Vagina (tissue), 2 donors: ENCODE results near the gene VWDE. TPM values are rescaled to one million over a fixed set of nuclear protein-coding genes. Genes with fewer than 3 reads are reported as not detected.

Source experiments
- DNase-seq, 2 donors: peaks; one replicate each; pipeline ENCODE4 v3.0.0-alpha.2; 2017; ENCODE audit errors: extremely low spot score in 2 of 2
- H3K27ac ChIP-seq: fragments of 200-600 bp; sonication (generic); one replicate; pipeline ENCODE4 v1.5.1; 2019
- H3K27me3 ChIP-seq: fragments of 200-600 bp; sonication (generic); one replicate; pipeline ENCODE4 v1.5.1; 2019
- H3K36me3 ChIP-seq, 2 donors: fragments of 200-600 bp; sonication (generic); one replicate each; pipeline ENCODE4 v1.5.1; 2017 to 2019
- H3K4me1 ChIP-seq: fragments of 200-600 bp; sonication (generic); one replicate; pipeline ENCODE4 v1.5.1; 2019
- H3K4me3 ChIP-seq, 2 donors: fragments of 200-600 bp; sonication (generic); 1 replicate in 1 of 2; 2 replicates in 1 of 2; pipeline ENCODE4 v1.5.1; 2016 to 2019
- H3K9me3 ChIP-seq: fragments of 200-600 bp; sonication (generic); one replicate; pipeline ENCODE4 v1.5.1; 2019
- CTCF ChIP-seq, 3 experiments: fragments of 450-650 bp in 2 of 3; fragments of 200-600 bp in 1 of 3; sonication (generic) in 1 of 3; IDR thresholded peaks; one replicate each; pipeline ENCODE4 v1.5.1; 2017 to 2019; ENCODE audit warnings: antibody characterized with exemption in 3 of 3, mild to moderate bottlenecking in 2 of 3, moderate library complexity in 2 of 3
- POLR2A ChIP-seq, 2 donors: fragments of 450-650 bp; IDR thresholded peaks; one replicate each; pipeline ENCODE4 v1.6.1; 2017; ENCODE audit warnings: antibody characterized with exemption in 2 of 2, mild to moderate bottlenecking in 2 of 2, moderate library complexity in 2 of 2
- POLR2AphosphoS5 ChIP-seq, 2 donors: sonication (generic); formaldehyde crosslinking; IDR thresholded peaks; one replicate each; pipeline ENCODE4 v1.9.0; 2017; ENCODE audit warnings: antibody characterized with exemption in 2 of 2, mild to moderate bottlenecking in 2 of 2, low read depth in 1 of 2; ENCODE audit not compliant: insufficient read depth in 1 of 2
- intact Hi-C: fragments of 100-400 bp; cut with DNase I; formaldehyde crosslinking; loops from one replicate; pipeline ENCODE4 v1.15.1; 2023
- total RNA-seq: library from RNA; depleted of rRNA; stranded (reverse); fragments of >200 nt; gene quantifications from one replicate; pipeline ENCODE4 v1.2.3, GENCODE V29; 2016

Gene VWDE
- total RNA-seq, 1 donor from 2014 or later, result 2.9 TPM

DNA sequence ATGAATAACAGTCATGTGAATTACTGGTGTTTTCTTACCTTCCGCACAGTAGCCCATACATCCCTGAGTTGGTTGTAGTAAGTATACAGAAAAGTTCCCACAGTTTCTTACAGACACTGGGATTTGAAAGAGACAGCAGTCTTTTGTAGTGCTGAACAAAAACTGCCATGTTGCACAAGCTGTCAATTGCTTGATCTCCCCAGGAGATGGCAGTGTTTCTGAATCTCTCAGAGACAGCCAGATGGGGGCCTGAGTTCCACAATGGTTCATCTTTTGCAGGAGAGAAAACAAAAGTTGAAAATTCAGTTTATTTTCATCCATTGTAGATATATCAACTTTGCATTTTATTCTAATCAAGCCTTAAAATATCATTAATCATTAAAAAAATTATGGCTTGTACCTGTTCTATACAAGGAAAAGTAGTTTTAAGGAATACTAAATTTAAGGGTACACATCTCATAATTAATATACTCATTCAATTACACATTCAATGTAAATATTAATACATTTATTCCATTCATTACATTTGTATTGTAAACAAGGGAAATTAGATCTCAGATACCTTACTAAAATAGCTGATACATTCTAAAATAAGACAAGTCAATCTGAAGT is 14.5 kb downstream of the VWDE start:
- TF ChIP-seq CTCF (IDR thresholded peaks at IDR 0.05) (peak in 1 of 3 experiments; percentile 28), POLR2AphosphoS5 (IDR thresholded peaks at IDR 0.05; ENCODE audit: insufficient read depth in 1 of 2, low read depth in 1 of 2) (no peak)
- Histone ChIP-seq H3K27ac (no peak overlapping the region), H3K27me3 (no peaks in the 10 kb centered on the region), H3K4me1 (no peaks in the 10 kb centered on the region), H3K9me3 (no peaks in the 10 kb centered on the region), H3K4me3 (no peak overlapping the region), H3K36me3 (no peaks in the 10 kb centered on the region)
- DNase-seq, result no peak
- intact Hi-C loops, result no loop called here

GRCh38 chr7:12386313-12386740 is 17.3 kb downstream of the VWDE start:
- no peaks in the 10 kb centered on the region for H3K4me1 ChIP-seq
- no peak for DNase-seq
- no peak overlapping the region for H3K4me3 ChIP-seq
- no peaks in the 10 kb centered on the region for H3K9me3 ChIP-seq
- H3K27me3 ChIP-seq, result no peaks in the 10 kb centered on the region
- TF ChIP-seq POLR2A (IDR thresholded peaks at IDR 0.05), result no peak
- no peak for TF ChIP-seq POLR2AphosphoS5 (IDR thresholded peaks at IDR 0.05; ENCODE audit: insufficient read depth in 1 of 2, low read depth in 1 of 2)
- TF ChIP-seq CTCF (IDR thresholded peaks at IDR 0.05), result no peak
- intact Hi-C loops, result no loop called here
- no peak overlapping the region for H3K27ac ChIP-seq
- no peaks in the 10 kb centered on the region for H3K36me3 ChIP-seq

DNA sequence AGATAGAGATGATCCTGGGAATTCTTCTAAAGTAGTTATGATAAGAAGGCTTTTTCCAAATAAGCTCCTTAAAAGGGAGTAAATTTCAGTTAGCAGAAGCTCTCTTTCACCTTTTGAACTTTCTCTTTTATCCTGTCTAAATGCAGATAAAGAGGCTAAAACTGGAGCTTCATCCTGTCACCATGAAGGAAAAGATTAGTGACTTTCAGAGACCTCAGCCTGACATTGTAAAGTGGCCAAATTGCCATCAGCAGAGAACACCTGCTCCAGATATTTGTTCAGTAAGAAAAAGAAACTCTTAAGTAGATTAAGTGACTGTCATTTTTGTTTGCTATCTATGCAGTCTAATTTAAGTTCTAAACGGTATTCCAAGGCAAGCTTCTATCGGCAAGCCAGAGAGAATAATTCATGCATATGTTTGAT is 18.3 kb downstream of the VWDE start:
- Histone ChIP-seq H3K4me1 (no peaks in the 10 kb centered on the region), H3K27me3 (no peaks in the 10 kb centered on the region), H3K9me3 (no peaks in the 10 kb centered on the region), H3K27ac (no peak overlapping the region), H3K4me3 (no peak overlapping the region), H3K36me3 (no peaks in the 10 kb centered on the region)
- no peak for DNase-seq
- TF ChIP-seq POLR2AphosphoS5 (IDR thresholded peaks at IDR 0.05; ENCODE audit: insufficient read depth in 1 of 2, low read depth in 1 of 2) (no peak), POLR2A (IDR thresholded peaks at IDR 0.05) (no peak), CTCF (IDR thresholded peaks at IDR 0.05) (no peak)
- intact Hi-C loops, result no loop called here

DNA sequence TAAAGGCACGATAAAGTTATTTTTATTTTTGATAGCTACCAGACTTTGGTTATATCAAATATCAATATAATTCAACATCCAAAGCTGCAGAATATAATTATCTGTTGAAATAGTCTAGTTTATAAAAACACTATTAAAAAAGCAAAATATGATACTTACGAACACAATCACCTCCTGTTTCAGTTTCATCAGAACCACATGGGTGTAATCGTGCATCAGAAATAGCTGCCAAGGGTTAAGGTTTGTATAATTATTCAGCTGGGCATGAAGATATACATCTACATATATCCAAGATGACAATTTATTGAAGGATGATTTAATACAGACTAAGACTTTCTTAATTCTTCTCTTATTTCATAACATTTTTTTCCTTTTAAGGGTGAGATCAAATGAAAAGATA is 20.3 kb downstream of the VWDE start:
- H3K27ac ChIP-seq, result no peak overlapping the region
- H3K27me3 ChIP-seq, result no peaks in the 10 kb centered on the region
- H3K4me1 ChIP-seq, result no peaks in the 10 kb centered on the region
- DNase-seq, result no peak
- intact Hi-C loops, result no loop called here
- no peaks in the 10 kb centered on the region for H3K9me3 ChIP-seq
- TF ChIP-seq POLR2AphosphoS5 (IDR thresholded peaks at IDR 0.05; ENCODE audit: insufficient read depth in 1 of 2, low read depth in 1 of 2), result no peak
- no peak for TF ChIP-seq POLR2A (IDR thresholded peaks at IDR 0.05)
- no peak for TF ChIP-seq CTCF (IDR thresholded peaks at IDR 0.05)
- no peak overlapping the region for H3K4me3 ChIP-seq
- H3K36me3 ChIP-seq, result no peaks in the 10 kb centered on the region

- intact Hi-C loops, result no loop called here
- H3K36me3 ChIP-seq, result no peaks in the 10 kb centered on the region
- no peaks in the 10 kb centered on the region for H3K4me1 ChIP-seq
- H3K27ac ChIP-seq, result no peak overlapping the region
- DNase-seq, result no peak
- H3K27me3 ChIP-seq, result no peaks in the 10 kb centered on the region
- H3K9me3 ChIP-seq, result no peaks in the 10 kb centered on the region
- TF ChIP-seq CTCF (IDR thresholded peaks at IDR 0.05), result no peak
- TF ChIP-seq POLR2AphosphoS5 (IDR thresholded peaks at IDR 0.05; ENCODE audit: insufficient read depth in 1 of 2, low read depth in 1 of 2), result no peak
- no peak for TF ChIP-seq POLR2A (IDR thresholded peaks at IDR 0.05)
- no peak overlapping the region for H3K4me3 ChIP-seq
Measured at GRCh38 chr7:12378389-12378788, 25.3 kb downstream of the VWDE start.
